HG03378 (cell line): Measurements from ENCODE around the gene FOXA1.

ENCODE experiments used
- ATAC-seq: cut with Tn5 transposase; IDR thresholded peaks from one replicate; pipeline ENCODE4 v1.9.1; 2021; ENCODE audit warnings: mild to moderate bottlenecking, moderate library complexity; ENCODE audit not compliant: unreplicated experiment

The FOXA1 gene

DNA sequence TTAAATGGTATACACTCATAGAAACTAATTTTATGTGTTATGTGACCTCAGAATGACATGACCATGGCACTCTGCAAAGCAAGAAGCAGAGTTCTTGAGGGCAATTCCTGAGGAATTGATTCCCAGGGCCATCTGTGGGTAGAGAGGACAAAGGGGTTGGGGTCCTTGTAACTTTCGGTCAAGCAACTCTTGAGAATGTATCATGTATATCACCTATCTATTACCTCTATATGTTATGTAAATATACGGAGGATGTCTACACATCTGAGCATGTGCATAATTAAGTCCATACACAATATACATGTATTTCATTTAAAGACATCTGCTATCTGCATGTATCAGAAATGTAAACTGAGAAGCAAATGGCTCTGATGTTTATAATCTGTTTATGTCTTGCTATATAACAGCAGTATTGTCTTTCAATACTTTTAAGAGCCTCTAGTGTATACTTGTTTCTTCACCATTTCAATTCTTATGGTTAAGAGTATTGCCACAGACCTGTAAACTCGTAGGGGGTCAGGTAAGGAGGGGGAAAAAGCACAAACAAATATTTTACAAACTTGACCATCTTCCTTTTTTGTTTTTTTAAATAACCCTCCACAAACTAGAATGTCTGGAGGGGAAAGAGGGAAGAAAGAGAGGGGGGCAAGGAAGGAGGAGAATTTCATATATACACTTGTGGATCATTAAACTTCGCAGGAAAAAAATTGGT, 4.5 kb downstream of the FOXA1 start:
- no peak for ATAC-seq

- ATAC-seq = no peak
Observed at GRCh38 chr14:37589715-37590427, 5.2 kb downstream of the FOXA1 start.

DNA sequence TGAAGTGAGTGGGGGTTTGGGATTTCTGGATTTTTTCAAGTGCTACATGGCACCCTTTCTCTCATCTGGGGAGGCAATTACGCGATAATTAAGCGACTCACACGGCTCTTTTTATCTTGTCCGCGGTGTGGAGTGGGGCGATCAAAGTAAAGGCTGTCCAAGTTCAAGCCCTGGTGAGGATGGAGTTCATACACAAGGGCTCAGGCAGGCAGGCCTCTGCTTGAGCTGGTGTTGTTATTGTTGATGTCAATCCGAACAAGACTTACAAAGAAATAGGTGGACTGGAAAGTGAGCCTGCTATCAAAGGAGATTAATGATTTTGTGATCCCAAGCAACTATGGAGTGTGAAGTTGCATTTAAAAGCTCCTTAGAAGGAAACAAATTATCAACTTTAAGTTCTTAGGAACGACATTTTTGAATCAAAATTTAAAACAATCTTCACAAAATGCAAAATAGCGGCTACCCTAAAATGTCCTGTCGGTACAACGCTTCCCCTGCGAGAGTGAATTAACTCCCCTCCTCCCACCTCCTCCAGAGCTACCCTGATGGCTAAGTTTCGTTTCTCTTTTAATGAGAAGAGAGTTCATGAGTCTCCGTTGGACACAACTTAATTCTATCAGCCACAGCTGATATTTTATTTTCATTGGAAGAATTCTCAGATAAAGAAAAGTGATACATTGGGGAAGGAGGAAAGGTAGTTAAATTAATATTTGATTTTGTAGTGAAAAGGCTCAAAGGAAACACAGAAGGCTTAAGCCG, 5.9 kb downstream of the FOXA1 start:
- no peak for ATAC-seq

DNA sequence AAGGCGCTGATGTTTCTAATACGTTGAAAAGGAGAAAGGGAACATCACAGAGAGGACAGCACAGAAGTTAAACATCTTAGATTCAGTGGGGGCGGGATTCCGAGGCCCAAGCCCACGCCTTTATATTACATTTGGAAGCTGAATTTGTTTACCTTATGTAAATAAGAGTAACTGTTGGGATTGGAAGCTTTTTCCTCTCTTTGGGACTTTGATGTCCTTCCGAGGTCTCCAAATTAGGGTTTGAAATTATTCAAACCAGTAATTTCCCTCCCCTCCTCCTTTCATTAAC, 6.4 kb downstream of the FOXA1 start:
- no peak for ATAC-seq

DNA sequence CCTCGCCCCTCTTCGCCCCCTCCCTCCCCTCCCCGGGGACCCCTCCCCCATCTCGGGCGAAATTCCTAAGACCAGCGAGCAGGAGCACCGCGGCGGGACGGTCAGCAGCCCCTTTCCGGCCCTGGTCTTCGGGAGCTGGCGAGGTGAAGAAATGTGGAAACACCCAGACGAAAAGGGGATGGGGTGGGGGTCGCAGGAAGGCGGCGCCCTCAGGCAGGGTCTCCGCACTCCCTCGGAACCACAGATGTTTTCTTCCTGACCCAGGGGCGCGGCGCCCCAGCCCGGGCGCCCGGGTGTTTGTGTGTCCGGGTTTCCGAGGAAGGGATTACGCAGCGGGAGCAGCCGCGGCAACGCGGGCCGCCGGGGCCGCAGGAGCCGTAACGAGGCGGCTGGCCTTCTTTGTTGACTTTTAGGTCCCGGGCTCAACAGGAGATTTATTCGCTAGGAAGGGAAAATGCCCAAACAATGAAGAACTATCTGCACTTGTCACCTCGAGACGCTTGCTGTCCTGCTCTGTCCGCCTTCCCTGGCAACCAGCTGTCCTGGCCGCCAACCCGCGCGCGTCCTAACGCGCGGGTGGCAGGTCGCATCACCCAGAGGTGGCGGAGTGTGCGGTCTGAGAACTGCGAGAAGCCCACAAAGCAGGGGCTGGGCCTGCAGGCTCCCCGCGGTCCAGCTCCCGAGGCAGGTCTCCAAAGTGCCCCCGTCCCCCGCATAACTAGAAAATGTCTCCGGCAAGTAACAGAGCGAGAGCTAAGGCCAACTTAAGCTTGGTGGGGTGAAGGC, 7.0 kb downstream of the FOXA1 start:
- no peak for ATAC-seq

DNA sequence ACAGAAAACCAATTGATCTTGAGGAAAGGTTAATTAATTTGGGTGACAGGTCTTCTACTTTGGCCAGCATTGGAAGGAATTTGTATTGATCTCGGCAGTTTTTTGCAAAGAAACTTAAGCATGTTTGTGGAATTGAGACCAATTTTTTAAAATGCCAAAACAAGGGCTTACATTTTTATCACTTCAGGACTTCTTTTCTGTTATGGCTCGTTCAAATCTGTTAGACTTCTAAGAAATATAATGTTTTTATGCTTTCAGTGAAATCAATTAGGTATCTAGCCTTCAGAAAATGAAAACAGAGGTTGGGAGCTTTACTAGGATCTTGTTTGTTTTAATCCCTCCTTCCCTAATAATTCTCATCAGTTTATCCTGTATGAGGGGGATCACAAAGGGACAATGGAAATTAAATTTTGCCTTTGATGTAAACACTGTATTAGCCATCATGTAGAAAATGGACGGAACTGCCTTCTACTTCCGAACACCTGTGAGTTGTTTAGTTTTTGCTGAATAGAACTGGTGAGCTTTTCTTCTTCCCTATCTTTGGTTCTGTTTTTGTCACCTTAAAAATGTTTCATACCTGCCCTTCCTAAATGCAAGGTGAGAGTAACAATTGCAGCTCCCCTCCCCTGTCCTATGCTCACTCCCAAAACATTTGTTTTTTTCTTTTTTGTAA, 7.8 kb downstream of the FOXA1 start:
- no peak for ATAC-seq

DNA sequence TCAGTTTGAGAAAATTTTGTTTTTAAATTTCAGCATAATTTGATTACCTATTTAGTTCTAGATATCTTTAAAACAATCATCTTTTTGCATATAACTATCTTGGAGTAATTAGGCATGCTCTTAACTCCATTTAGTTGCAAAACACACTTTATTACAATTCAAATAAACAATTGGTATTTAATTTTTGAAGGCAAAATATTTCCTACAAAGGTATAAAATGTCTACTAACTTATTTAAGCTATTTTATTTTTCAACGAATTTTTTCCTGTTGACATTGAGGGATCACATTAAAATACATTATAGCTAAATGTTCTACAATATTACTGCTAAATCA, 8.3 kb downstream of the FOXA1 start:
- ATAC-seq = no peak

GRCh38 chr14:37585971-37586796, 8.9 kb downstream of the FOXA1 start:
- no peak for ATAC-seq

DNA sequence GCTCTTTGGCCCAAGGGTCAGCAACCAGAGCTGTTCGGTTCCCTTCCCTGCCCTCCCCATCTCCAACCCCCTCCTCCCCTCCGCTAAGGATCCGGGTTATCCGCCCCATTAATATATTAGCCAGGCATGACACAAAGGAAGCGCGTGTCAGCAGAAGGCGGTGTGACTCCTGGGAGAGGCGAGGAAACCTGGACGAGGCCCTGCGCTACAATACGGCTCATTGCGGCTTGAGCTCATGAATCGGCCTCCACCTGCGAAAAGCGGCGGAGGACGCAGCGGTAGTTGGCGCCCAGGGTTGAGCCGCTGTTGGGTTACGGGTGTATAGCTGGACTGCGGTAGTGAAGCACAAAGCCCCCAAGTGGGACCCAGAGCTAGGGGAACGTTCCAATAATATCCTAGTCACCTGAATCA, 9.9 kb downstream of the FOXA1 start:
- ATAC-seq = no peak

- ATAC-seq = no peak
Observed at GRCh38 chr14:37584211-37585100, 10.6 kb downstream of the FOXA1 start.

DNA sequence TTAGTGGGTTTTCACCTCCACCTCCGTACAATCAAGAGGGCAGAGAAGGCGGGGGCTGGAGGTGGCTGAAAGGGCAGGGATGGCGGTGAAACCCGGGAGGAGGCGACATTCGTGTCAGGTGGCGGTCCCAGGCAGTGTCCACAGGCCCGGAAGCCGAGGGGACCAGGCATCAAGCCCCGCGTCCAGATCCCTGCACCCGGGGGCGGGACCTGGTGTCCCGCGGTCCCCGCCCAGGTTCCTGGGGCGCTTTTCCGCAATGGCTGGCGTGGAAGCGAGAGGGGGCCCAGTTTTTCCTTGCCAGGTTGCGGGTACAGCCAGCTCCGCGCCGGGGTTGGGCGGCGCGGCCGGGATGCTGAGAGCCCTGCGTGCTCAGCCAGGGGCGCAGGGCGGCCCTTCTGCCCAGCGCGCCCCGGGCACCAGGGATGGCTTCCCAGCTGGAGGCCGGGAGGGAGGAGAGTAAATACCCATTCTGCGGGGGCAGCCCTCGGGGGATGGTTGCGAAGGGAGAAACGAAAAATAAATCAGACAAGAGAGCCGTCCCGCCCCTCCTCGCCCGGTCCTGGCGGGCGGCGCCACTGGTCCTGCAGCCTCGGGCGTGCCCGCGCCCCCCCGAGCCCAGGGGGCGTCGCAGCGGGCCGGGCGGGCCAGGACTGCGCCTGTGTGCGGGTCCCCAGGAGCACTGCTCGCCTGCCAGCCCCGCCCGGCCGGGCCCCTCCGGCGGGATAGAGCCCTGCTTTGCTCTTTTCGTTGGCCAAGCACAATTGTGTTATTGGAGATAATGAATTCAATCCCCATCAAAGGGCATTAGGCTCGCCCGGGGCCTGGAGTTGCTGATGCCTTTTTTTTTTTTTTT, 11.5 kb downstream of the FOXA1 start:
- ATAC-seq = no peak

DNA sequence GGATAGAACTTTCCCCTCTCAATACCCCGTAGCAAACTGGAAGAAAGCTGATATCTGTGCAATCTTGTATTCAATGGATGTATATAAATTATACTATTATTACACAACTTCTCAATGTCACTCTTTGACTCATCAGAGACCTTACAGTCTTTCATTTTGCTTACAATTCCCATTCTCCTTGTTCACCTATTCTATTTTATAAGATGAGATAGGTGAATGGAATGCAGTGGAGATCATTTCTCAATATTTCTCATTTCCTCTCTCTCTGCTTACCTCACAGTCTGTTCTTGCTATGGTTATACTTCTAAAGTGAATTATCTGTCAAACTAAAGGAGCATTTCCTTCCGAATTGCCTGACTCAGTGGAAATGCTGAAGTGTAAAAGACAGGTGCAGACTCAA, 14.9 kb downstream of the FOXA1 start:
- no peak for ATAC-seq

GRCh38 chr14:37579274-37579673, 15.8 kb downstream of the FOXA1 start:
- no peak for ATAC-seq

DNA sequence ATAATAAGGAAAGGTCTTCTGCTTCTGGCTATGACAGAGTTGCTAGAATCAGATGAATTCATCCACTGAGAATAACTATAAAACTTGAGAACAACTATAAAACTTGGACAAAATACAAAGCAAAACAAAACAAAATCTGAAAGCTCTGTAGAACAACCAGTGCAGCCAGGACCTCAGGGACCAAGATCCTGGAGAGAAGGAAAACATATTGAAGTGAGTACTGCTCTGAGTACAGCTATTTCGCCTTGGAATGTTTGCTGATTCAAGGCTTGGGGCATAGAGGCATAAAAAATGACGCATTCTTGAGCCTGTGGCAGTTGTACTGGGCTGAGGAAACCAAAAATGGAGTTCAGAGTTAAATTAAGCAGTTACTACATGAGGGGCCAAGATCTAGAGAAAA, 21.7 kb downstream of the FOXA1 start:
- no peak for ATAC-seq

DNA sequence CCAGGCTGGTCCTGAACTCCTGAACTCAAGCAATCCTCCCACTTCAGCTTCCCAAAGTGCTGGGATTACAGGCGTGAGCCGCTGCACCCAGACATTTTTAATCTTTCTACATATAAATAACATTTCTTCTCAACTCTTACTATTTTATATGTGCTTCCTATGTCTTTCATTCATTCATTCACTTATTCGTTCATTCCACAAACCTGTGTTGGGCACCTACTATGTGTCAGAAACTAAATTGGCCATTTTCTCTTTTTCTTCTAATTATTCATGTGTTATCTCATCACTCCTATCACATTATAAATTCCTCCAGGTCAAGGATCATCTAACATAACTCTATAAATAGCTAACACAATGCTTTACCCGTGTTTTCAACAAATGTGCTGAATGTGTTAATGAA, 23.7 kb downstream of the FOXA1 start:
- ATAC-seq = no peak

GRCh38 chr14:37569729-37570128, 25.3 kb downstream of the FOXA1 start:
- no peak for ATAC-seq

DNA sequence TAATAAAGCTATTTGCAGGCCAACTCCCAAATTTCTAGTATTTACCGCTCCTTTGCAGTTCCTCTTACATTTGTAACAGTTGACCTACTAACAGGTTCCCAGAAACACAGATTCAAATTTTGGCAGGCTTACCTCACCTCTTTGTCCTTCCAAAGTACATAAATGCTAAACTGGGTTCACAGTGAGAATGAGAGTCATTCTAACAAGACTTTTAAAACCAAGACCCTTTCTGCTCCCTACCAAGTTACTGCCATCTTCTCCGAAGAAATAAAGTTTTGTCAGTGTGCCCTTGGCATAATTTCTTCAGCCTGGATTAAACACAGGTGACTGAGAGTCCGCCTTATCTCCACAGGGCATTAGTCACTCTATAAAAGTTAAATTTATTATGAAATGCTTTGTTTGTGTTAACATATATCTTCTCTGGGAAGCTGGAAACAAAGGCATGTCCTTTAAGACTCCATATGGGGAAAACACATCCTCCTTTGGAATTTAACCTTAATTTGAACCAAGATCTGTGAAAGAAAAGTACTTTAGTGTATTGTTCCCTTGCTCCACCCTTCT, 28.2 kb downstream of the FOXA1 start:
- no peak for ATAC-seq

DNA sequence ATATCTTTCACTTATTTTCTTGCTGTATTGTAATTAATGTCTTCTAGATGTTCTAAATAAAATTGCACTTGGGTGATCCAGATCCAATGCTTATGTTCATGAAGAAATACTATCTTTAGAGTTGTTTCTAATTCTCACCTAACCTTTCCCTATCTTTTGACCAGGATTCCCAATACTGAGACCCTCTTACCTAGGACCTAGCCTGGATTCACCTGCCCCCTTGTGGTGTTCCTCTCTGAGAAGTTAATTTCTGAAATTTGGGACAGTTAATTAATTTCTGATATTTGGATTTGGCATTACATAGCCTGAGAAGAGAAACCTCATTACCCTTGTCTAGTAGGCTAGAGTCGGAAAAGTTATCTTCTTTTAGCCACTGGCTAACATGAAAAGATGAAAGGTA, 29.5 kb downstream of the FOXA1 start:
- no peak for ATAC-seq
